ENCODE measurements around the gene BMP7.
"Not testable (repeated sequence)": the region's sequence is repeated elsewhere in the genome, so short reads cannot be mapped to it uniquely, and the experiment has no call there.

Gene BMP7

DNA sequence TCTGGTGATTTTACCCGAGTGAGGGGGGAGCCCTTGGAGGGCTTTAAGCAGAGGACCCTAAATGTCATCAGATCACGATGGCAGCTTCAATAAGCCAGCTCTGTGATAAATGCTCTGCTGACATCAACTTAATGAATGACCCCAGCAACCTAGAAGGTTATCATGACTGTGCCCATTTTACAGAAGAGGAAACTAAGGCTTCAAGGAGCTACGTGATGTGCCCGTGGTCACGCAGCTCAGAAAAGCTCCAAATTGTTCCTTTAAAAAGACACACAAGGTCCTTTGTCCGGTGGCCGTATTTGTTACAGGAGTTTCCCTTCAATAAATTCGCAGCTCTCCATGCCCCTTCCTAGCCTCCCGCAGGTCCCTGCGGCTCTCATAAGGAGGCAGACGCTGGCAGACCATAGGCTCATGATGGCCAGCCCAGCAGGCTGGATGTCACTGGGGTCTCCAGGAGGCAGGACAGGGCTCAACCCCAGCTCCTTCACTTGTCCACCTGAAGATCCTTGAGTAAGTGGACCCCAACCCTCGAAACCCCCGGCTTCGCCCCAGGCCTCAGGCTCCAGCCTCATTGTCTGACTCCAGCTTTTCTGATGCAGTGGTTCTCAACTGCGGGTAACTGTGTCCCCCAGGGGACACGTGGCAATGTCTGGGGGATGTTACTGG lies 106.4 kb downstream of the BMP7 start:
- no peak for DNase-seq
- Mint-ChIP-seq H3K4me1 (peaks cover 38% of the 10 kb centered on the region), H3K27me3 (ENCODE audit: low read depth, poor library complexity) (peaks cover 8% of the 10 kb centered on the region), H3K27ac (no peak overlapping the region), H3K36me3 (ENCODE audit: low read depth) (peaks cover 7% of the 10 kb centered on the region), H3K4me3 (no peak overlapping the region), H3K9me3 (peaks cover 11% of the 10 kb centered on the region)
- TF ChIP-seq, protein P1, sequence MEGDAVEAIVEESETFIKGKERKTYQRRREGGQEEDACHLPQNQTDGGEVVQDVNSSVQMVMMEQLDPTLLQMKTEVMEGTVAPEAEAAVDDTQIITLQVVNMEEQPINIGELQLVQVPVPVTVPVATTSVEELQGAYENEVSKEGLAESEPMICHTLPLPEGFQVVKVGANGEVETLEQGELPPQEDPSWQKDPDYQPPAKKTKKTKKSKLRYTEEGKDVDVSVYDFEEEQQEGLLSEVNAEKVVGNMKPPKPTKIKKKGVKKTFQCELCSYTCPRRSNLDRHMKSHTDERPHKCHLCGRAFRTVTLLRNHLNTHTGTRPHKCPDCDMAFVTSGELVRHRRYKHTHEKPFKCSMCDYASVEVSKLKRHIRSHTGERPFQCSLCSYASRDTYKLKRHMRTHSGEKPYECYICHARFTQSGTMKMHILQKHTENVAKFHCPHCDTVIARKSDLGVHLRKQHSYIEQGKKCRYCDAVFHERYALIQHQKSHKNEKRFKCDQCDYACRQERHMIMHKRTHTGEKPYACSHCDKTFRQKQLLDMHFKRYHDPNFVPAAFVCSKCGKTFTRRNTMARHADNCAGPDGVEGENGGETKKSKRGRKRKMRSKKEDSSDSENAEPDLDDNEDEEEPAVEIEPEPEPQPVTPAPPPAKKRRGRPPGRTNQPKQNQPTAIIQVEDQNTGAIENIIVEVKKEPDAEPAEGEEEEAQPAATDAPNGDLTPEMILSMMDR (IDR thresholded peaks at IDR 0.05): no peak

DNA sequence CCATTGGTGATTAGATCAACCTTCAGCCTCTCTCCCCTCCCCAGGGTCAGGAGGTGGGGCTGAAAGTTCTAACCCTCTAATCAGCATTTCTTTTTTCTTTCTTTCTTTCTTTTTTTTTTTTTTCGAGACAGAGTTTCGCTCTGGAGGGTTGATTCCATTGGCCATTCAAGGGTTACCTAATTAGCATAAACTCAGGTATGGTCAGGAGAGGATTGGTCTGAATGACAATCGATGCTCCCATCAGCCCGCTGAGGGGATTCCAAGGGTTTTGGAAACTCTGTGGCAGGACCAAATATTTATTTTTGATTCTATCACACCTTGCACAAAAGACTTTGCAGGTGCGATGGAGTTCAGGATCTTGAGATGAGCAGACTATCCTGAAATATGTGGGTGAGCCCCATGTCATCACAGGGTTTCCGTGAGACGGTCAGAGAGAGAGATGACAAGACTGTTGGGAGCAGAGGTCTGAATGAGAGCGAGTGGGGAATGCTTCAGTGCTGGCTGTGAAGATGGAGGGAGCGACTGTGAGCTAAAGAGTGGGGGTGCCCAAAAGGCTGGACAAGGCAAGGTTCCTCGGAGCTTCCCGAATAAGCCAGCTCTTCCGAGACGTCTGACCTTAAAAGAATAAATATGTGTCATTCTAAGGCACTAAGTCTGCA lies 107.1 kb downstream of the BMP7 start:
- no peak for DNase-seq
- Mint-ChIP-seq H3K27me3 (ENCODE audit: low read depth, poor library complexity) (peaks cover 8% of the 10 kb centered on the region), H3K9me3 (peaks cover 7% of the 10 kb centered on the region), H3K4me3 (no peak overlapping the region), H3K27ac (no peak overlapping the region), H3K36me3 (ENCODE audit: low read depth) (peaks cover 5% of the 10 kb centered on the region), H3K4me1 (peaks cover 38% of the 10 kb centered on the region)
- TF ChIP-seq, protein P1 (IDR thresholded peaks at IDR 0.05): no peak

- Mint-ChIP-seq H3K36me3 (ENCODE audit: low read depth) (no peaks in the 10 kb centered on the region), H3K9me3 (peaks cover under 1% of the 10 kb centered on the region), H3K4me1 (peaks cover 41% of the 10 kb centered on the region), H3K27me3 (ENCODE audit: low read depth, poor library complexity) (peaks cover 8% of the 10 kb centered on the region), H3K4me3 (no peak overlapping the region), H3K27ac (no peak overlapping the region)
- TF ChIP-seq, protein P1 (IDR thresholded peaks at IDR 0.05): no peak
- no peak for DNase-seq
Observed at GRCh38 chr20:57158474-57158873, 108.0 kb downstream of the BMP7 start.

DNA sequence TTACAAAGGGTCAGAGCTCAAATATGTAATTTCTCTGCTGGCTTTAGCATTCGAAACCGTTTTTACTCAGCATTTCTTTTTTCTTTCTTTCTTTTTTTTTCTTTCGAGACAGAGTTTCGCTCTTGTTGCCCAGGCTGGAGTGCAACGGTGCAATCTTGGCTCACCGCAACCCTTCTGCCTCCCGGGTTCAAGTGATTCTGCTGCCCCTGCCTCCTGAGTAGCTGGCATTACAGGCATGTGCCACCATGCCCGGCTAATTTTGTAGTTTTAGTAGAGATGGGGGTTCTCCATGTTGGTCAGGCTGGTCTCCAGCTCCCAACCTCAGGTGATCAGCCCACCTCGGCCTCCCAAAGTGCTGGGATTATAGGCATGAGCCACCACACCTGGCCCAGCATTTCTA lies 108.7 kb downstream of the BMP7 start:
- DNase-seq; H3K36me3 Mint-ChIP-seq (ENCODE audit: low read depth); H3K27ac Mint-ChIP-seq; H3K4me3 Mint-ChIP-seq; H3K27me3 Mint-ChIP-seq (ENCODE audit: low read depth, poor library complexity); H3K9me3 Mint-ChIP-seq: not testable (repeated sequence)
- H3K4me1 Mint-ChIP-seq: peaks cover 45% of the 10 kb centered on the region

GRCh38 chr20:57157106-57157691 lies 109.2 kb downstream of the BMP7 start:
- TF ChIP-seq, protein P1 (IDR thresholded peaks at IDR 0.05): no peak
- H3K27ac Mint-ChIP-seq: no peak overlapping the region
- H3K9me3 Mint-ChIP-seq: peaks cover 5% of the 10 kb centered on the region
- H3K4me1 Mint-ChIP-seq: peaks cover 40% of the 10 kb centered on the region
- no peaks in the 10 kb centered on the region for H3K36me3 Mint-ChIP-seq (ENCODE audit: low read depth)
- no peak for DNase-seq
- peaks cover 8% of the 10 kb centered on the region for H3K27me3 Mint-ChIP-seq (ENCODE audit: low read depth, poor library complexity)
- no peak overlapping the region for H3K4me3 Mint-ChIP-seq

- H3K27me3 Mint-ChIP-seq (ENCODE audit: low read depth, poor library complexity): peaks cover 8% of the 10 kb centered on the region
- DNase-seq: no peak
- no peak overlapping the region for H3K27ac Mint-ChIP-seq
- peaks cover 5% of the 10 kb centered on the region for H3K36me3 Mint-ChIP-seq (ENCODE audit: low read depth)
- peaks cover 11% of the 10 kb centered on the region for H3K9me3 Mint-ChIP-seq
- no peak overlapping the region for H3K4me3 Mint-ChIP-seq
- TF ChIP-seq, protein P1 (IDR thresholded peaks at IDR 0.05): no peak
- H3K4me1 Mint-ChIP-seq: peaks cover 35% of the 10 kb centered on the region
Observed at GRCh38 chr20:57156011-57156729, 110.3 kb downstream of the BMP7 start.
